Lower lobe of right lung (tissue), 2 donors: ENCODE measurements around the gene TRIP13. TPM values are rescaled to one million over a fixed set of nuclear protein-coding genes. Genes with fewer than 3 reads are reported as not detected.
"Not testable (repeated sequence)": the region's sequence is repeated elsewhere in the genome, so short reads cannot be mapped to it uniquely, and the experiment has no call there.

Experiments
- ATAC-seq, 2 donors: fragments of 200-7000 bp; cut with Tn5 transposase; one replicate each; pipeline ENCODE4 v1.9.1; 2020 to 2022; ENCODE audit warnings: mild to moderate bottlenecking in 2 of 2, moderate library complexity in 2 of 2
- DNase-seq: peaks from one replicate; pipeline ENCODE4 v3.0.0-alpha.2; 2020
- H3K27ac ChIP-seq: fragments of 200-600 bp; one replicate; pipeline ENCODE4 v1.8.0; 2022
- H3K27me3 ChIP-seq: fragments of 200-600 bp; one replicate; pipeline ENCODE4 v1.8.0; 2022; ENCODE audit warnings: low read depth
- H3K36me3 ChIP-seq: fragments of 200-600 bp; one replicate; pipeline ENCODE4 v1.8.0; 2022; ENCODE audit warnings: mild to moderate bottlenecking
- H3K4me1 ChIP-seq: fragments of 200-600 bp; one replicate; pipeline ENCODE4 v1.8.0; 2022
- H3K4me3 ChIP-seq: fragments of 200-600 bp; one replicate; pipeline ENCODE4 v1.8.0; 2022; ENCODE audit warnings: mild to moderate bottlenecking
- H3K9me3 ChIP-seq: fragments of 200-600 bp; one replicate; pipeline ENCODE4 v1.8.0; 2022
- CTCF ChIP-seq: fragments of 200-600 bp; IDR thresholded peaks from one replicate; pipeline ENCODE4 v1.8.0; 2022; ENCODE audit warnings: antibody characterized with exemption, mild to moderate bottlenecking
- intact Hi-C: fragments of 100-400 bp; cut with DNase I; formaldehyde crosslinking; loops from one replicate; pipeline ENCODE4 v1.11.0; 2022
- total RNA-seq: library from RNA; stranded (reverse); fragmentation: NEBNext Ultra II Directional; extraction: Animal tissue kit (Norgen Biotek cat#: 25700); gene quantifications from one replicate; pipeline ENCODE4 v1.2.1, GENCODE V29; 2021
- donor health status: DM: no; HTN: yes; CAD: no; lungs with severe emphysema.

Gene TRIP13
- total RNA-seq, 1 donor from 2014 or later: 1.0 TPM

DNA sequence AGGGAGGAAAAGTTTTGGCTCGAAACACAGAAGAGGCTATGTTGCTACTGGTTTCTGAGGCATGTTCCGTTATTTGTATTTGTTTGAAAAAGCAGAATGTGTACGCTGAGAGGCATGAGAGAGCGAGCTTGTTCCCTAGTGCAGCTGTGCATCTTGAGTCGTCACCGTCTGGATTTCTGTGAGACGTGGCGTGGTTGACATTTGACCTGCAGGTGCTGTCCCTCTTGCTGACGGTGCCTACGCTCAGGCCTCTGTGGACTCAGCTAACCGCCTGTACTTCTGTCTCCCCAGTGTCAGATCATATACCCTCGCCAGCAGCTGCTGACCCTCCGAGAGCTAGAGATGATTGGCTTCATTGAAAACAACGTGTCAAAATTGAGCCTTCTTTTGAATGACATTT is 21.5 kb downstream of the TRIP13 start:
- intact Hi-C loops: no loop called here
- ATAC-seq (no peak), DNase-seq (no peak)
- Histone ChIP-seq H3K36me3 (no peaks in the 10 kb centered on the region), H3K4me3 (no peak overlapping the region), H3K9me3 (no peaks in the 10 kb centered on the region), H3K27ac (no peak overlapping the region), H3K4me1 (no peaks in the 10 kb centered on the region), H3K27me3 (no peaks in the 10 kb centered on the region)
- no peak for TF ChIP-seq CTCF

DNA sequence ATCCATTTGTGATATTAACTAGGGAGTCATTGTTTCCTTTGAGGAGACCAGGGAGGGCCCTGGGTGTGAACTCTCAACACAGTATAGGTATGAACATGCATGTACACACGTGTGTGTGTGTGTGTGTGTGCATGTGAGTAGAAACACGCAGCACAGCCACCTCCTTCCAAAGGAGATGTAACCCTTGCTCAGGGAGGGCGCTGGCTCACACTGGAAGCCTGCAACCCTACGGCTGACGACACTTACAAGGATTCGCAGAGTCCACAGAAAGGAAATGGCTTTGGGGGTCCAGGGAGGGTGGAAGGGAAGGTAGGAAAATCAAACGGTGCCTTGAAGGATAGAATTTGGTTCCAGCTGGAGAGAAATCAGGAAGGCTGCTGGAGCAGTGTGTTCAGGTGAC is 21.9 kb downstream of the TRIP13 start:
- Histone ChIP-seq H3K9me3 (no peaks in the 10 kb centered on the region), H3K4me1 (no peaks in the 10 kb centered on the region), H3K4me3 (no peak overlapping the region), H3K36me3 (no peaks in the 10 kb centered on the region), H3K27ac (no peak overlapping the region), H3K27me3 (no peaks in the 10 kb centered on the region)
- DNase-seq (no peak), ATAC-seq (no peak)
- intact Hi-C loops: no loop called here
- no peak for TF ChIP-seq CTCF

- DNase-seq, H3K4me1 ChIP-seq, H3K27me3 ChIP-seq, intact Hi-C loops, H3K9me3 ChIP-seq, H3K36me3 ChIP-seq, H3K27ac ChIP-seq, ATAC-seq, H3K4me3 ChIP-seq: not testable (repeated sequence)
Measured at GRCh38 chr5:915346-915745, 22.7 kb downstream of the TRIP13 start.

DNA sequence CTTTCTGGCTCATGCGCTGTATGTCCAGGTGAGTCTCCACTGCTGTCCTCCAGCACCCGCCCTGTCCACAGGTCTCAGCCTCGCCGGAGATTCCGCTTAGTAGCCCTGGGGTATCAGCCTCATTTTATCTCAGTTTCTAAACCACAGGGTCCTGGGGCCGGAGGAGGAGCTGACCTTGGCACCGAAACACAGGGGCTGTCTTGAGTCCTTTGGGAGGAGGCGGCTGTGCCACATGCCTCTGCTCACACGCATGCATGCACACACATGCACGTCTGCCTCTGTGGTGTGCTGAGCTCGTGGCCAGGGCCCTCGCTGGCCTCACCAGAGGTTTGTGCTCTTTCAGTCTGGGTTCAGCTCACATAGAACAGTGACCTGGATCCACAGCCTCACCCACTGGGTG is 23.3 kb downstream of the TRIP13 start:
- H3K27ac ChIP-seq: no peak overlapping the region
- no peaks in the 10 kb centered on the region for H3K36me3 ChIP-seq
- H3K4me1 ChIP-seq: no peaks in the 10 kb centered on the region
- intact Hi-C loops: no loop called here
- H3K27me3 ChIP-seq: no peaks in the 10 kb centered on the region
- H3K9me3 ChIP-seq: no peaks in the 10 kb centered on the region
- no peak overlapping the region for H3K4me3 ChIP-seq
- DNase-seq (no peak), ATAC-seq (peak in 1 of 2 donors; percentile 10)
- TF ChIP-seq CTCF: no peak

- DNase-seq (no peak), ATAC-seq (peak; percentile 9 to 21)
- no peaks in the 10 kb centered on the region for H3K36me3 ChIP-seq
- no peaks in the 10 kb centered on the region for H3K27me3 ChIP-seq
- no peaks in the 10 kb centered on the region for H3K9me3 ChIP-seq
- intact Hi-C loops: no loop called here
- TF ChIP-seq CTCF: no peak
- H3K27ac ChIP-seq: no peak overlapping the region
- H3K4me3 ChIP-seq: no peak overlapping the region
- H3K4me1 ChIP-seq: no peaks in the 10 kb centered on the region
Measured at GRCh38 chr5:916441-917293, 24.0 kb downstream of the TRIP13 start.

DNA sequence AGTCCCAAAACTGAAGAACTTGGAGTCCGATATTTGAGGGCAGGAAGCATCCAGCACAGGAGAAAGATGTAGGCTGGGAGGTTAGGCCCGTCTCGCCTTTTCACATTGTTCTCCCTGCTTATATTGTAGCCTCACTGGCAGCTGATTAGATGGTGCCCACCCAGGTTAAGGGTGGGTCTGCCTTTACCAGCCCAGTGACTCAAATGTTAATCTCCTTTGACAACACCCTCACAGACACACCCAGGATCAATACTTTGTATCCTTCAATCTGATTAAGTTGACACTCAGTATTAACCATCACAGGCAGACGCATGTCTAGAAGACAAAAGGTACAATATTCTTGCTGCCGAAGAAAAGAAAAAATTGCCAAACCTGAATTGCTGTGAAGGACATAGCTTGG is 26.0 kb downstream of the TRIP13 start:
- H3K9me3 ChIP-seq, H3K27ac ChIP-seq, H3K4me3 ChIP-seq, DNase-seq, ATAC-seq, H3K36me3 ChIP-seq, intact Hi-C loops, H3K4me1 ChIP-seq, H3K27me3 ChIP-seq: not testable (repeated sequence)
